ENCODE results near the gene TMEM92. TPM values are rescaled to one million over a fixed set of nuclear protein-coding genes. Genes with fewer than 3 reads are reported as not detected.

Gene TMEM92
- total and polyA plus RNA-seq, 2 of the 13 experiments (the other 11 are each of a cell fraction or from before 2014, with no cell fraction given): 0.07 TPM; not detected in 1

DNA sequence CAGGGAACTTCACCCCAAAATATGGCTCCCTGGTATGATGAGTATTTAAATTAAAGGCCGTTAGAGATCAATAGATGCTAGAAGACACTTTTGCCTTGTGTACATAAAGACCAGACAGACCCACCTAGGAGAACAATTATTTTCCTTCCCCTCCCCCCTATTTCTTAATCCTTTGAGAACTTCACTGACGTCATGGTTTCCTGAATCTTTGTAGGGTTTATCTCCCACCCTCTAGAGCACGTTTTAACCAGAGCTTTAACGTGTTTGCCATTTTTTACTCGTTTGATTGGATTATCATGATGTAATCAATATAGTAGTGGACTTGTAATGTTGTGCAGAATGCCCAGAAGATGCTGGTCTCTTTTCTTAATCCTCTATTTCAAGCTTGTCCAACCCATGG lies 48.8 kb downstream of the TMEM92 start:
- no peaks in the 10 kb centered on the region for H3K36me3 ChIP-seq (replicated peaks in 1 of 2; ENCODE audit: control insufficient read depth in 1 of 2, insufficient read depth in 2 of 2, low read length in 2 of 2)
- no peak for FAIRE-seq
- H3K9me3 ChIP-seq (ENCODE audit: low read length): no peaks in the 10 kb centered on the region
- H3K4me3 ChIP-seq (replicated peaks in 1 of 3; ENCODE audit: insufficient read depth in 1 of 3, low read depth in 2 of 3, low read length in 3 of 3): no peak overlapping the region
- H2AFZ ChIP-seq (ENCODE audit: low read length): no peak overlapping the region
- no peaks in the 10 kb centered on the region for H4K20me1 ChIP-seq (ENCODE audit: insufficient read depth, low read length)
- POLR2A ChIA-PET: no interaction called here
- intact Hi-C loops (cut with micrococcal nuclease; ENCODE audit: unreplicated experiment): no loop called here
- no peak for ATAC-seq
- H3K4me2 ChIP-seq (ENCODE audit: low read depth, low read length): no peak overlapping the region
- H3K4me1 ChIP-seq (ENCODE audit: insufficient read depth, low read length): no peaks in the 10 kb centered on the region
- WGBS (ENCODE audit: low lambda C conversion rate): 1% methylated on average over 5 of the region's 5 CpGs
- TF ChIP-seq ZNF766 (CRISPR knock-in tag; IDR thresholded peaks at IDR 0.05; ENCODE audit: borderline replicate concordance) (no peak), ZNF230 (CRISPR knock-in tag; IDR thresholded peaks at IDR 0.05) (no peak), CREB1 (IDR thresholded peaks at IDR 0.05) (peak; percentile 90), CREB1 (CRISPR knock-in tag; IDR thresholded peaks at IDR 0.05) (no peak), ATF7 (IDR thresholded peaks at IDR 0.05) (peak; percentile 94), ATF7 (CRISPR knock-in tag; IDR thresholded peaks at IDR 0.05) (no peak), NFE2 (CRISPR knock-in tag; IDR thresholded peaks at IDR 0.05) (no peak), SNAPC2 (CRISPR knock-in tag; IDR thresholded peaks at IDR 0.05) (no peak), ZNF713 (CRISPR knock-in tag; IDR thresholded peaks at IDR 0.05) (no peak), RFXANK (CRISPR knock-in tag; IDR thresholded peaks at IDR 0.05) (no peak)
- TF ChIP-seq, protein P1, sequence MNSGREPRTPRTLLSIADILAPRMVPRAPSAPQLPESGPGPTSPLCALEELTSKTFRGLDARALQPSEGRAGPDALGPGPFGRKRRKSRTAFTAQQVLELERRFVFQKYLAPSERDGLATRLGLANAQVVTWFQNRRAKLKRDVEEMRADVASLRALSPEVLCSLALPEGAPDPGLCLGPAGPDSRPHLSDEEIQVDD (CRISPR knock-in tag; IDR thresholded peaks at IDR 0.05; ENCODE audit: borderline replicate concordance): no peak
- TF ChIP-seq, protein P2, sequence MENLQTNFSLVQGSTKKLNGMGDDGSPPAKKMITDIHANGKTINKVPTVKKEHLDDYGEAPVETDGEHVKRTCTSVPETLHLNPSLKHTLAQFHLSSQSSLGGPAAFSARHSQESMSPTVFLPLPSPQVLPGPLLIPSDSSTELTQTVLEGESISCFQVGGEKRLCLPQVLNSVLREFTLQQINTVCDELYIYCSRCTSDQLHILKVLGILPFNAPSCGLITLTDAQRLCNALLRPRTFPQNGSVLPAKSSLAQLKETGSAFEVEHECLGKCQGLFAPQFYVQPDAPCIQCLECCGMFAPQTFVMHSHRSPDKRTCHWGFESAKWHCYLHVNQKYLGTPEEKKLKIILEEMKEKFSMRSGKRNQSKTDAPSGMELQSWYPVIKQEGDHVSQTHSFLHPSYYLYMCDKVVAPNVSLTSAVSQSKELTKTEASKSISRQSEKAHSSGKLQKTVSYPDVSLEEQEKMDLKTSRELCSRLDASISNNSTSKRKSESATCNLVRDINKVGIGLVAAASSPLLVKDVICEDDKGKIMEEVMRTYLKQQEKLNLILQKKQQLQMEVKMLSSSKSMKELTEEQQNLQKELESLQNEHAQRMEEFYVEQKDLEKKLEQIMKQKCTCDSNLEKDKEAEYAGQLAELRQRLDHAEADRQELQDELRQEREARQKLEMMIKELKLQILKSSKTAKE (CRISPR knock-in tag; IDR thresholded peaks at IDR 0.05; ENCODE audit: borderline replicate concordance): no peak
- TF ChIP-seq, protein P3, sequence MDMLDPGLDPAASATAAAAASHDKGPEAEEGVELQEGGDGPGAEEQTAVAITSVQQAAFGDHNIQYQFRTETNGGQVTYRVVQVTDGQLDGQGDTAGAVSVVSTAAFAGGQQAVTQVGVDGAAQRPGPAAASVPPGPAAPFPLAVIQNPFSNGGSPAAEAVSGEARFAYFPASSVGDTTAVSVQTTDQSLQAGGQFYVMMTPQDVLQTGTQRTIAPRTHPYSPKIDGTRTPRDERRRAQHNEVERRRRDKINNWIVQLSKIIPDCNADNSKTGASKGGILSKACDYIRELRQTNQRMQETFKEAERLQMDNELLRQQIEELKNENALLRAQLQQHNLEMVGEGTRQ (IDR thresholded peaks at IDR 0.05; ENCODE audit: low read depth, low read length): no peak
- TF ChIP-seq, protein P3 (CRISPR knock-in tag; IDR thresholded peaks at IDR 0.05; ENCODE audit: borderline replicate concordance): no peak
- CTCF ChIA-PET (ENCODE audit: low intra/inter-chr PET ratio, low total read pairs): no interaction called here
- H3K79me2 ChIP-seq (ENCODE audit: insufficient read depth, low read length): no peaks in the 10 kb centered on the region
- no peak overlapping the region for H3K27ac ChIP-seq (ENCODE audit: extremely low read length, insufficient read depth, low read length)
- no peak for DNase-seq (ENCODE audit: low spot score)
- H3K27me3 ChIP-seq (ENCODE audit: control insufficient read depth in 1 of 2, insufficient read depth in 2 of 2, low read length in 2 of 2): peaks cover 13 to 20% of the 10 kb centered on the region in 2 experiments
- no TSS peak for BruUV-seq (replicated peaks)
- in situ Hi-C loops (cut with HindIII; ENCODE audit: extremely low pct_ligation_motif_present, low pct_unique_long_range_greater_than_20kb): no loop called here
- no peak overlapping the region for H3K9ac ChIP-seq (ENCODE audit: insufficient read depth, low read depth, low read length)
